SU-DHL-6 (cell line): ENCODE data around the gene CEP164.

ENCODE experiments used
- H2AFZ ChIP-seq: fragments of 200-600 bp; sonication (generic); 2 replicates; pipeline ENCODE4 v1.6.1; 2014; ENCODE audit warnings: low read depth, mild to moderate bottlenecking, moderate library complexity, mixed read lengths, antibody characterized with exemption, low read length; ENCODE audit not compliant: severe bottlenecking
- H3F3A ChIP-seq: fragments of 200-600 bp; shearing (Covaris generic); 2 replicates; pipeline ENCODE4 v1.6.0; 2016; ENCODE audit warnings: antibody characterized with exemption, mild to moderate bottlenecking; ENCODE audit not compliant: insufficient read depth
- H3K27ac ChIP-seq: fragments of 200-600 bp; sonication (generic); 2 replicates; pipeline ENCODE4 v1.5.1; 2016; ENCODE audit warnings: low read depth, mild to moderate bottlenecking, low read length, moderate library complexity, mixed read lengths
- H3K27me3 ChIP-seq: fragments of 200-600 bp; sonication (generic), shearing (Covaris generic); 2 replicates; pipeline ENCODE4 v1.6.0; 2014; ENCODE audit warnings: mild to moderate bottlenecking, low read length
- H3K36me3 ChIP-seq: fragments of 200-600 bp; sonication (generic); 2 replicates; pipeline ENCODE4 v1.6.1; 2014; ENCODE audit warnings: mild to moderate bottlenecking, low read length, mixed read lengths
- H3K4me2 ChIP-seq: fragments of 300-600, 200-600 bp; shearing (Covaris generic), sonication (generic); 2 replicates; pipeline ENCODE4 v1.6.0; 2014; ENCODE audit warnings: low read length, low read depth, mild to moderate bottlenecking; ENCODE audit not compliant: poor library complexity, severe bottlenecking
- H3K4me3 ChIP-seq: fragments of 200-600 bp; sonication (generic); 2 replicates; pipeline ENCODE4 v1.5.1; 2014; ENCODE audit warnings: antibody characterized with exemption, low read length, mild to moderate bottlenecking, mixed read lengths; ENCODE audit not compliant: insufficient read depth, poor library complexity, severe bottlenecking
- H3K79me2 ChIP-seq: fragments of 200-600 bp; sonication (generic); 2 replicates; pipeline ENCODE4 v1.6.1; 2014; ENCODE audit warnings: mild to moderate bottlenecking, low read length, moderate library complexity; ENCODE audit not compliant: insufficient read depth
- H3K9ac ChIP-seq: fragments of 200-600 bp; sonication (generic); 2 replicates; pipeline ENCODE4 v1.7.0; 2014; ENCODE audit warnings: mild to moderate bottlenecking, low read length
- H3K9me2 ChIP-seq: fragments of 200-600 bp; sonication (generic); replicated peaks from 2 replicates; pipeline ENCODE4 v1.6.1; 2014; ENCODE audit warnings: low read length; ENCODE audit not compliant: insufficient read depth
- H3K9me3 ChIP-seq: fragments of 200-600 bp; sonication (generic); 2 replicates; pipeline ENCODE4 v1.6.1; 2014; ENCODE audit warnings: low read length, mixed read lengths; ENCODE audit not compliant: insufficient read depth
- H4K20me1 ChIP-seq: fragments of 200-600 bp; sonication (generic); 2 replicates; pipeline ENCODE4 v1.6.1; 2014; ENCODE audit warnings: low read depth, mild to moderate bottlenecking, antibody characterized with exemption, low read length, moderate library complexity, mixed read lengths
- CTCF ChIP-seq: fragments of 200-600 bp; sonication (generic); IDR thresholded peaks from one replicate; pipeline ENCODE4 v1.5.1; 2017; ENCODE audit warnings: antibody characterized with exemption, mild to moderate bottlenecking, low read length, moderate library complexity; ENCODE audit not compliant: insufficient read depth, poor library complexity, severe bottlenecking
- EZH2phosphoT487 ChIP-seq: fragments of 200-600 bp; sonication (generic), shearing (Covaris generic); conservative IDR thresholded peaks from 2 replicates; pipeline ENCODE4 v1.6.1; 2018; ENCODE audit warnings: mild to moderate bottlenecking, antibody characterized with exemption, low read length, moderate library complexity, mixed read lengths

CEP164 gene

GRCh38 chr11:117334896-117335295 is 7.2 kb downstream of the CEP164 start:
- Histone ChIP-seq H3K9me3 (no peaks in the 10 kb centered on the region), H3K79me2 (no peaks in the 10 kb centered on the region), H3K4me2 (no peak overlapping the region), H3K9ac (no peak overlapping the region), H3K27me3 (no peaks in the 10 kb centered on the region), H2AFZ (no peak overlapping the region), H3K4me3 (no peak overlapping the region), H3K36me3 (no peaks in the 10 kb centered on the region), H3K9me2 (no peaks in the 10 kb centered on the region), H3F3A (no peaks in the 10 kb centered on the region), H3K27ac (no peak overlapping the region), H4K20me1 (no peaks in the 10 kb centered on the region)
- TF ChIP-seq EZH2phosphoT487 (no peak), CTCF (no peak)

GRCh38 chr11:117335399-117335798 is 7.7 kb downstream of the CEP164 start:
- Histone ChIP-seq H3K27me3 (no peaks in the 10 kb centered on the region), H4K20me1 (no peaks in the 10 kb centered on the region), H3K4me2 (no peak overlapping the region), H3K9me2 (no peaks in the 10 kb centered on the region), H3K4me3 (no peak overlapping the region), H3K9me3 (no peaks in the 10 kb centered on the region), H3F3A (no peaks in the 10 kb centered on the region), H3K27ac (no peak overlapping the region), H3K36me3 (no peaks in the 10 kb centered on the region), H3K79me2 (no peaks in the 10 kb centered on the region), H3K9ac (no peak overlapping the region), H2AFZ (no peak overlapping the region)
- no peak for TF ChIP-seq EZH2phosphoT487
- TF ChIP-seq CTCF = no peak

- Histone ChIP-seq H3K9ac (no peak overlapping the region), H3K4me2 (no peak overlapping the region), H3F3A (no peaks in the 10 kb centered on the region), H3K36me3 (no peaks in the 10 kb centered on the region), H4K20me1 (no peaks in the 10 kb centered on the region), H3K27me3 (no peaks in the 10 kb centered on the region), H3K9me3 (no peaks in the 10 kb centered on the region), H2AFZ (no peak overlapping the region), H3K27ac (no peak overlapping the region), H3K4me3 (no peak overlapping the region), H3K9me2 (no peaks in the 10 kb centered on the region), H3K79me2 (no peaks in the 10 kb centered on the region)
- no peak for TF ChIP-seq CTCF
- no peak for TF ChIP-seq EZH2phosphoT487
Observed at GRCh38 chr11:117337076-117337475, 9.4 kb downstream of the CEP164 start.
